GM12892 (cell line): ENCODE results near the gene OPRL1.

Experiments used
- POLR2A ChIP-seq: IDR thresholded peaks from 2 replicates; pipeline ENCODE4 v1.6.1; 2011; ENCODE audit warnings: low read depth, low read length, control low read depth
- POLR2AphosphoS5 ChIP-seq: IDR thresholded peaks from 2 replicates; pipeline ENCODE4 v1.6.1; 2011; ENCODE audit warnings: low read depth, low read length, control low read depth

DNA sequence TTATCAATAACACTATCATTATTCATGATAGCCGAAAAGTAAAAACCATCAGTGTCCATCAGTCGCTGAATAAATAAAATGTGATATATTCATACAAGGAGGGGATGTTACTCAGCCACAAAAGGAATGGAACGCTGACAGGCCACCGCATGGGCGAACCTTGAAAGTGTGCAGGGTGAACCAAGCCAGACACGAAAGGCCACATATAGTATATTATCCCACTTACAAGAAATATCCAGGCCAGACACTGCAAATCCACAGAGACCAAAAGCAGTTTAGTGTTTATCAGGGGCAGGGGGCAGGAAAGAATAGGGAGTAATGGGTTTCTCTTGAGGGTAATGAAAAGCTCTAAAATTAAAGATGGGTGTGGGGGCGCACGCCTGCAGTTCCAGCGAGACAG is 36.1 kb upstream of the OPRL1 start:
- TF ChIP-seq POLR2A, result no peak
- no peak for TF ChIP-seq POLR2AphosphoS5
